GM12865 (cell line): ENCODE measurements around the gene RBMS1.

Source experiments
- DNase-seq: peaks from one replicate; pipeline ENCODE4 v3.0.0; 2010; ENCODE audit warnings: low read depth
- H3K4me3 ChIP-seq: 2 replicates; pipeline ENCODE4 v1.5.1; 2011; ENCODE audit warnings: mild to moderate bottlenecking, low read depth, low read length, control low read depth
- TF ChIP-seq, protein P1 (sequence below): IDR thresholded peaks from 2 replicates; pipeline ENCODE4 v1.5.1; 2011; ENCODE audit warnings: low read length, control low read depth, low read depth, inconsistent platforms; ENCODE audit not compliant: insufficient read depth; ENCODE audit errors: missing control alignments

The RBMS1 gene

DNA sequence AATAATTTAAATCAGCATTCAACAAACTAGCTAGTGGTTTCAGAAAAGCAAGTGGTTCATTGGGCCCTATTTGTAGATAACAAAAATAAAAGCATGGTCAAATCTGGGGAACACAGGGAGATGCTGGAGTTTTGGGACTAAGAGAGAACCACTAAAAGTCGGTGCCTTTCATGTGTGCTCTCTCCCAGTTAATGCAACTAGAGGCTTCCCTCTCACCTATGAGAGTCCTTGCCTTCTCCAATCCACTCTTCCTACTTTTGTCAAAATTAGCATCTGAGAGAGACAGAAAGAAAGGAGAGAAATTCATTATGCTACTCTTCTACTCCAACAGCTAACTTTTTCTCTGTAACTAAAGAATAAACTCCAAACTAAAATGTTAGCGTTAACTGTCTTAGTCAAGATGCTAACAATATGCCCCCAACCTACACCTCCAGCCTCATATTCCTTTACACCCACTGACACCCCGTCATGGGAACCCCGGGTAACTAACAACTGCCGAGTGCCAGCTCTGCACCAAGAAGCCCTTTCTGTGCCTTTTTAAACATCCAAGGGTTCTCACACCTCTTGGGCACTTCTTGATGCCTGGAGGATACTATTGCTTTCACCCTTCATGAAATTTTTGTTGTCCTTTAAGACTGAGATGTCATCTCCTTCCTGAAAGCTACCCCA is 133.4 kb downstream of the RBMS1 start:
- no peak for DNase-seq
- H3K4me3 ChIP-seq = no peak overlapping the region
- TF ChIP-seq, protein P1, sequence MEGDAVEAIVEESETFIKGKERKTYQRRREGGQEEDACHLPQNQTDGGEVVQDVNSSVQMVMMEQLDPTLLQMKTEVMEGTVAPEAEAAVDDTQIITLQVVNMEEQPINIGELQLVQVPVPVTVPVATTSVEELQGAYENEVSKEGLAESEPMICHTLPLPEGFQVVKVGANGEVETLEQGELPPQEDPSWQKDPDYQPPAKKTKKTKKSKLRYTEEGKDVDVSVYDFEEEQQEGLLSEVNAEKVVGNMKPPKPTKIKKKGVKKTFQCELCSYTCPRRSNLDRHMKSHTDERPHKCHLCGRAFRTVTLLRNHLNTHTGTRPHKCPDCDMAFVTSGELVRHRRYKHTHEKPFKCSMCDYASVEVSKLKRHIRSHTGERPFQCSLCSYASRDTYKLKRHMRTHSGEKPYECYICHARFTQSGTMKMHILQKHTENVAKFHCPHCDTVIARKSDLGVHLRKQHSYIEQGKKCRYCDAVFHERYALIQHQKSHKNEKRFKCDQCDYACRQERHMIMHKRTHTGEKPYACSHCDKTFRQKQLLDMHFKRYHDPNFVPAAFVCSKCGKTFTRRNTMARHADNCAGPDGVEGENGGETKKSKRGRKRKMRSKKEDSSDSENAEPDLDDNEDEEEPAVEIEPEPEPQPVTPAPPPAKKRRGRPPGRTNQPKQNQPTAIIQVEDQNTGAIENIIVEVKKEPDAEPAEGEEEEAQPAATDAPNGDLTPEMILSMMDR = no peak

DNA sequence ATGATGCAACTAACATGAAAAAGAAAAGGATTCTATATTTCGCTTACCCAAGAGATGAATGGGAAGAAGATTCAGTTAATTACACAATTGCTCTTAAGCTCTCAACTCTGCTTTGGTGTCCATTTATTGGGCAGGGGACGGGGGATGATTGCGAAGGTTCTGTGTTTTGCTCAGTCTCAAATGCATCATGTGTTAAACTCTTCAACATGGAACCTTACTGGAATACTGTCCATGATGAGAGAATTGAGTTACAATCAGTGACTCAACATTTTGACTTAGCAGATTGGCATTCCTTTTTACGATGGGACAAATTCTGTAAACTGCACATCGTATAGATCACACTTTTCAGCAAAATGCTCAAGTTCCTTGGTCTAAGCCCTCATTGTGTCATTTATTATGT is 135.6 kb downstream of the RBMS1 start:
- TF ChIP-seq, protein P1 = no peak
- H3K4me3 ChIP-seq = no peak overlapping the region
- DNase-seq = no peak

DNA sequence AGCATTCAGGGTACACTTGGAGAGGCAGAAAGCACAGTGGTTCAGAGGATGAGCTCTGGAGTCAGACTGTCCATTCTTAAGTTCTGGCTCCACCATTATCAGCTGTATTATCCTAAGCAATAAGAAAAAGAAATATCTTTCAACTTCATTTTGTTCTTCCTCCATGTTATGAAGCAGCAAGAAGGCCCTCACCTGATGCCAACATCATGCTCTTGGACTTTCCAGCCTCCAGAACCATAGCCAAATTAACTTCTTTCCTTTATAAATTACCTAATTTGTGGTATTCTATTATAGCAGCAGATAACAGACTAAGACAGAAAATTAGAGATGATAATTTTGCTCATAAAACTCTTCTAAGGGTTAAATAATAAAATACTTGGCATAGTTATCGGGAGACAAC is 137.1 kb downstream of the RBMS1 start:
- TF ChIP-seq, protein P1 = no peak
- no peak overlapping the region for H3K4me3 ChIP-seq
- no peak for DNase-seq

DNA sequence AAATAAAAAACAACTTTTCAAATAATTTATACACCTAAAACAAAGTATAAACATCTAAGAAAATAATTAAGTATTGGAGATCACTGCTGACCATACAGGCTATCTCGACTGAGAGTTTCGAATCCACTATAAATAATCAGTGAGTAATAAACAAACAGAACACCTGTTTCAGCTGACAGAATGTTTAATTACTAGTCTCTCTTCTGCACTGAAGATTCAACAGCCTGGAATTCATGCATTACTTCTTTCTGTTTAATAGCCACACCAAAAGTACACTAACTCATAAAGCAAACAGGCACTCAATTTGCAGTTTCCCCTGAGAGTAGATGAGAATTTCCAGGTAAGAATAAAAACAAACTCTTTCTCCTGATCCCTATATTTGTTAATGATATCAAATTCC is 138.5 kb downstream of the RBMS1 start:
- TF ChIP-seq, protein P1 = no peak
- DNase-seq = no peak
- H3K4me3 ChIP-seq = no peak overlapping the region

DNA sequence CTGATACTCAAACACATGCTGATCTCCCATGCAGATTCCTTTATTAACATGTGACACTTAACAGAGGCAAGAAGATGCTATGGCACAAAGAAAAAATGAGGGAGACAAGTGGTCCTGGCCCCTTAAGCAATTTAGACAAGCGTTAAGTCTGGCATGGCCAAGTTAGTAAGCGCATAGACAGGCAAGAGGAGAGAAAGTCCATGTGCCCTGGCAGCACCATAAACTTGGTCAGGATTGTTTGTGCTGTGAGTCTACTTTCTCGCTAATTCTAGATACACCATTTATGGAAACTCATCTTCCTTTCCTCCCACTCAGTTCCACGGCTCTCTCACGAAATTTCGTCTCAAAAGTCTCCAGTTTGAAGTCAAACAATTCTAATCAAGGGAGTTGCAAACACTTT is 138.9 kb downstream of the RBMS1 start:
- no peak for DNase-seq
- TF ChIP-seq, protein P1 = no peak
- H3K4me3 ChIP-seq = no peak overlapping the region

DNA sequence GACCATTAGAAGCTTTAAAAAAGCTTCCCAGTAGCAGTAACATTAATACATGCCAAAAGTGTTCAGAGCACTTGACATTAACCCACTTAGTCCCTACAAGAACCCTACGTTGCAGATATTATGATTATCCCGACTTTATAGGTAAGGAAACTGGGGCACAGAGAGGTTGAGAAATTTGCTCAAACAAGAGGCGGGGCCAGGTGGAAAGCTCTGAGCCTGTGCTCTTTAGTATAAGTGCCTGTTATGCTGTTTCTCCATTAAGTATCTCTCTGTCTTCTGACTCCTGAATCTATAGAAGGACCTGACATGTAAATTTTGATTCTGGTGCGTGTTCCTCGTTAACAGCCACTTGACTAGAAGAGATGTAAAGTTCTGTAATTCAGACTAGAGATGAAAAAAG is 139.8 kb downstream of the RBMS1 start:
- TF ChIP-seq, protein P1 = no peak
- no peak overlapping the region for H3K4me3 ChIP-seq
- DNase-seq = no peak

DNA sequence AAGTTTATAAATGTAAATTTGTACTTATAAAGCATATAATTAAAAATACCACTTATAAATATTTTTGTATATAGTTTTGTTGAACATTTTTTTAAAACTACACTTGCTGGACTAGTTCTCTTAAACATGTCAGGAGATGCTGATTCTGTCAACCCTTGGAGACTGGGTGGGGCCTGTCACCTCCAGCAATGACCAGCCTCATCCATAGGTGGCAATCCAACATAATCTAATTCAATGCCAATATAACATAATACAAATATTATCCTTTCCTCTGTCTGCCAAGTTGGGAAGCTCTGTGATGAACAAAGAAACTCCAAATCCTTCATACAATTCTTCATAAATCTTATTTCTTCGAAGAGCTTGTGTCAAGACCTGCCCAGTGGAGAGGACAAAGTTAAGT is 140.4 kb downstream of the RBMS1 start:
- peak; percentile 14 for DNase-seq
- TF ChIP-seq, protein P1 = peak; percentile 31
- H3K4me3 ChIP-seq = no peak overlapping the region
